ENCODE measurements around the gene SYTL2.

The SYTL2 gene

GRCh38 chr11:85705800-85706199 lies 105.1 kb downstream of the SYTL2 start:
- Histone ChIP-seq H3K36me3 (ENCODE audit: control insufficient read depth, insufficient read depth, low read length) (no peaks in the 10 kb centered on the region), H3K9me3 (ENCODE audit: control insufficient read depth, low read length) (no peaks in the 10 kb centered on the region), H3K4me3 (ENCODE audit: low read length) (no peak overlapping the region), H3K27me3 (ENCODE audit: control insufficient read depth, insufficient read depth, low read length) (no peaks in the 10 kb centered on the region), H3K4me1 (ENCODE audit: control insufficient read depth, insufficient read depth, low read length) (no peaks in the 10 kb centered on the region), H3K9ac (ENCODE audit: low read length) (no peak overlapping the region)

GRCh38 chr11:85704967-85705366 lies 106.0 kb downstream of the SYTL2 start:
- Histone ChIP-seq H3K4me1 (ENCODE audit: control insufficient read depth, insufficient read depth, low read length) (no peaks in the 10 kb centered on the region), H3K27me3 (ENCODE audit: control insufficient read depth, insufficient read depth, low read length) (no peaks in the 10 kb centered on the region), H3K4me3 (ENCODE audit: low read length) (no peak overlapping the region), H3K9me3 (ENCODE audit: control insufficient read depth, low read length) (no peaks in the 10 kb centered on the region), H3K36me3 (ENCODE audit: control insufficient read depth, insufficient read depth, low read length) (no peaks in the 10 kb centered on the region), H3K9ac (ENCODE audit: low read length) (no peak overlapping the region)

- H3K27me3 ChIP-seq (ENCODE audit: control insufficient read depth, insufficient read depth, low read length), result no peaks in the 10 kb centered on the region
- no peak overlapping the region for H3K9ac ChIP-seq (ENCODE audit: low read length)
- no peaks in the 10 kb centered on the region for H3K9me3 ChIP-seq (ENCODE audit: control insufficient read depth, low read length)
- no peak overlapping the region for H3K4me3 ChIP-seq (ENCODE audit: low read length)
- no peaks in the 10 kb centered on the region for H3K4me1 ChIP-seq (ENCODE audit: control insufficient read depth, insufficient read depth, low read length)
- no peaks in the 10 kb centered on the region for H3K36me3 ChIP-seq (ENCODE audit: control insufficient read depth, insufficient read depth, low read length)
Observed at GRCh38 chr11:85699957-85700741, 110.8 kb downstream of the SYTL2 start.

- Histone ChIP-seq H3K27me3 (ENCODE audit: control insufficient read depth, insufficient read depth, low read length) (no peaks in the 10 kb centered on the region), H3K9me3 (ENCODE audit: control insufficient read depth, low read length) (no peaks in the 10 kb centered on the region), H3K9ac (ENCODE audit: low read length) (no peak overlapping the region), H3K4me3 (ENCODE audit: low read length) (no peak overlapping the region), H3K36me3 (ENCODE audit: control insufficient read depth, insufficient read depth, low read length) (no peaks in the 10 kb centered on the region), H3K4me1 (ENCODE audit: control insufficient read depth, insufficient read depth, low read length) (no peaks in the 10 kb centered on the region)
Observed at GRCh38 chr11:85698195-85698594, 112.7 kb downstream of the SYTL2 start.

GRCh38 chr11:85697747-85698146 lies 113.2 kb downstream of the SYTL2 start:
- Histone ChIP-seq H3K9ac (ENCODE audit: low read length) (no peak overlapping the region), H3K27me3 (ENCODE audit: control insufficient read depth, insufficient read depth, low read length) (no peaks in the 10 kb centered on the region), H3K36me3 (ENCODE audit: control insufficient read depth, insufficient read depth, low read length) (no peaks in the 10 kb centered on the region), H3K9me3 (ENCODE audit: control insufficient read depth, low read length) (no peaks in the 10 kb centered on the region), H3K4me3 (ENCODE audit: low read length) (no peak overlapping the region), H3K4me1 (ENCODE audit: control insufficient read depth, insufficient read depth, low read length) (no peaks in the 10 kb centered on the region)

GRCh38 chr11:85695546-85695945 lies 115.4 kb downstream of the SYTL2 start:
- no peak overlapping the region for H3K4me3 ChIP-seq (ENCODE audit: low read length)
- no peaks in the 10 kb centered on the region for H3K27me3 ChIP-seq (ENCODE audit: control insufficient read depth, insufficient read depth, low read length)
- H3K36me3 ChIP-seq (ENCODE audit: control insufficient read depth, insufficient read depth, low read length), result no peaks in the 10 kb centered on the region
- H3K4me1 ChIP-seq (ENCODE audit: control insufficient read depth, insufficient read depth, low read length), result no peaks in the 10 kb centered on the region
- no peak overlapping the region for H3K9ac ChIP-seq (ENCODE audit: low read length)
- H3K9me3 ChIP-seq (ENCODE audit: control insufficient read depth, low read length), result no peaks in the 10 kb centered on the region

GRCh38 chr11:85694385-85694980 lies 116.5 kb downstream of the SYTL2 start:
- no peak overlapping the region for H3K9ac ChIP-seq (ENCODE audit: low read length)
- H3K4me3 ChIP-seq (ENCODE audit: low read length), result no peak overlapping the region
- no peaks in the 10 kb centered on the region for H3K27me3 ChIP-seq (ENCODE audit: control insufficient read depth, insufficient read depth, low read length)
- no peaks in the 10 kb centered on the region for H3K4me1 ChIP-seq (ENCODE audit: control insufficient read depth, insufficient read depth, low read length)
- no peaks in the 10 kb centered on the region for H3K9me3 ChIP-seq (ENCODE audit: control insufficient read depth, low read length)
- H3K36me3 ChIP-seq (ENCODE audit: control insufficient read depth, insufficient read depth, low read length), result no peaks in the 10 kb centered on the region

GRCh38 chr11:85685820-85686459 lies 125.0 kb downstream of the SYTL2 start, which contains the start of gene CCDC89:
Gene CCDC89 (minus strand): TSS chr11:85686195. CDS start chr11:85686130, 65 bp downstream.
- Histone ChIP-seq H3K27me3 (ENCODE audit: control insufficient read depth, insufficient read depth, low read length) (no peaks in the 10 kb centered on the region), H3K36me3 (ENCODE audit: control insufficient read depth, insufficient read depth, low read length) (no peaks in the 10 kb centered on the region), H3K4me1 (ENCODE audit: control insufficient read depth, insufficient read depth, low read length) (peaks cover 18% of the 10 kb centered on the region), H3K4me3 (ENCODE audit: low read length) (no peak within 1 kb of the TSS), H3K9me3 (ENCODE audit: control insufficient read depth, low read length) (no peaks in the 10 kb centered on the region), H3K9ac (ENCODE audit: low read length) (no peak within 1 kb of the TSS)

- no peaks in the 10 kb centered on the region for H3K36me3 ChIP-seq (ENCODE audit: control insufficient read depth, insufficient read depth, low read length)
- no peaks in the 10 kb centered on the region for H3K27me3 ChIP-seq (ENCODE audit: control insufficient read depth, insufficient read depth, low read length)
- H3K9me3 ChIP-seq (ENCODE audit: control insufficient read depth, low read length), result no peaks in the 10 kb centered on the region
- H3K4me3 ChIP-seq (ENCODE audit: low read length), result no peak overlapping the region
- no peak overlapping the region for H3K9ac ChIP-seq (ENCODE audit: low read length)
- H3K4me1 ChIP-seq (ENCODE audit: control insufficient read depth, insufficient read depth, low read length), result peaks cover 18% of the 10 kb centered on the region
Observed at GRCh38 chr11:85685125-85685819, 125.7 kb downstream of the SYTL2 start.

- no peaks in the 10 kb centered on the region for H3K9me3 ChIP-seq (ENCODE audit: control insufficient read depth, low read length)
- no peaks in the 10 kb centered on the region for H3K36me3 ChIP-seq (ENCODE audit: control insufficient read depth, insufficient read depth, low read length)
- H3K9ac ChIP-seq (ENCODE audit: low read length), result peak overlapping the region; percentile 69
- H3K4me1 ChIP-seq (ENCODE audit: control insufficient read depth, insufficient read depth, low read length), result peaks cover 18% of the 10 kb centered on the region
- no peaks in the 10 kb centered on the region for H3K27me3 ChIP-seq (ENCODE audit: control insufficient read depth, insufficient read depth, low read length)
- H3K4me3 ChIP-seq (ENCODE audit: low read length), result peak overlapping the region; percentile 39
Observed at GRCh38 chr11:85682330-85683305, 128.3 kb downstream of the SYTL2 start.

- no peak overlapping the region for H3K4me3 ChIP-seq (ENCODE audit: low read length)
Observed at GRCh38 chr11:85680897-85681296, 130.0 kb downstream of the SYTL2 start.

More at GRCh38 chr11:85680897-85681296, 130.0 kb downstream of the SYTL2 start:
- H3K27me3 ChIP-seq (ENCODE audit: control insufficient read depth, insufficient read depth, low read length), result no peaks in the 10 kb centered on the region
- no peaks in the 10 kb centered on the region for H3K36me3 ChIP-seq (ENCODE audit: control insufficient read depth, insufficient read depth, low read length)
- H3K9me3 ChIP-seq (ENCODE audit: control insufficient read depth, low read length), result no peaks in the 10 kb centered on the region
- no peak overlapping the region for H3K9ac ChIP-seq (ENCODE audit: low read length)
- peaks cover 18% of the 10 kb centered on the region for H3K4me1 ChIP-seq (ENCODE audit: control insufficient read depth, insufficient read depth, low read length)
